Chondrocyte (in vitro differentiated cells): ENCODE measurements around the gene OR8B4. TPM values are rescaled to one million over a fixed set of nuclear protein-coding genes. Genes with fewer than 3 reads are reported as not detected.
"Not testable (repeated sequence)": the region's sequence is repeated elsewhere in the genome, so short reads cannot be mapped to it uniquely, and the experiment has no call there.

ENCODE experiments used
- DNase-seq: peaks from one replicate; pipeline ENCODE4 v3.0.0; 2021; ENCODE audit warnings: mixed read lengths, low spot score
- H3K27ac Mint-ChIP-seq: one replicate; pipeline ENCODE4 v1.8.0; 2021; ENCODE audit warnings: mild to moderate bottlenecking, moderate library complexity, mixed read lengths; ENCODE audit not compliant: unreplicated experiment
- H3K27me3 Mint-ChIP-seq: 2 replicates; pipeline ENCODE4 v1.8.0; 2021; ENCODE audit warnings: low read depth, mixed read lengths
- H3K36me3 Mint-ChIP-seq: 2 replicates; pipeline ENCODE4 v1.8.0; 2021; ENCODE audit warnings: low read depth, mixed read lengths
- H3K4me1 Mint-ChIP-seq: 2 replicates; pipeline ENCODE4 v1.8.0; 2021; ENCODE audit warnings: low read depth, mild to moderate bottlenecking, mixed read lengths
- H3K4me3 Mint-ChIP-seq: one replicate; pipeline ENCODE4 v1.8.0; 2021; ENCODE audit warnings: mild to moderate bottlenecking, moderate library complexity, mixed read lengths; ENCODE audit not compliant: unreplicated experiment
- H3K9me3 Mint-ChIP-seq: 2 replicates; pipeline ENCODE4 v1.8.0; 2021; ENCODE audit warnings: low read depth, mixed read lengths
- total RNA-seq: library from RNA; stranded (reverse); gene quantifications from 3 replicates; pipeline ENCODE4 v1.2.1, GENCODE V29; 2021
- TF ChIP-seq, protein P1 (sequence below): fragments of 200-600 bp; sonication (generic); IDR thresholded peaks from 2 replicates; pipeline ENCODE4 v1.5.0; 2021; ENCODE audit warnings: antibody characterized with exemption, mild to moderate bottlenecking, moderate library complexity

Gene OR8B4
- total RNA-seq, 1 donor from 2014 or later: not detected

DNA sequence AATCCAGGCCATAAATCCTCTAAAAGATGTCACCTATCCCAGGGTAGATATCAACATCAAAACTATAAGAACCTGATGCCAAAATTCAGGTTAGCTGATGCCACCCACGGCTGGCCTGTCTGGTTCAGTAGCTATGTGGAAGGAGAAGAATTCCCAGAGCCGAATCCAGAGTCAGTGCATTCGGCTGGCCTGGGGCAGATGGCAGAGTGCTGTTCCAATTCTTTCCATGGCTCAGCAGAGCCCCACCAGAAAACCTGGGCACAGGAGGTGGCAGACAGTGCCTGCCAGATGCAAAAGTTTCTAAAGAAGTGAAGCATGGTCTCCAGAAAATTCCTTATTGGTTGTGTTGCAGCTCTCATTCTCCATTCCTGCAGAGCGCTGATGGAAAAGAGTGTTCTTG is 40.7 kb upstream of the OR8B4 start:
- no peak for DNase-seq
- Mint-ChIP-seq H3K4me1 (no peaks in the 10 kb centered on the region), H3K27me3 (peaks cover 24% of the 10 kb centered on the region), H3K36me3 (no peaks in the 10 kb centered on the region), H3K27ac (no peak overlapping the region), H3K9me3 (no peaks in the 10 kb centered on the region), H3K4me3 (no peak overlapping the region)
- TF ChIP-seq, protein P1, sequence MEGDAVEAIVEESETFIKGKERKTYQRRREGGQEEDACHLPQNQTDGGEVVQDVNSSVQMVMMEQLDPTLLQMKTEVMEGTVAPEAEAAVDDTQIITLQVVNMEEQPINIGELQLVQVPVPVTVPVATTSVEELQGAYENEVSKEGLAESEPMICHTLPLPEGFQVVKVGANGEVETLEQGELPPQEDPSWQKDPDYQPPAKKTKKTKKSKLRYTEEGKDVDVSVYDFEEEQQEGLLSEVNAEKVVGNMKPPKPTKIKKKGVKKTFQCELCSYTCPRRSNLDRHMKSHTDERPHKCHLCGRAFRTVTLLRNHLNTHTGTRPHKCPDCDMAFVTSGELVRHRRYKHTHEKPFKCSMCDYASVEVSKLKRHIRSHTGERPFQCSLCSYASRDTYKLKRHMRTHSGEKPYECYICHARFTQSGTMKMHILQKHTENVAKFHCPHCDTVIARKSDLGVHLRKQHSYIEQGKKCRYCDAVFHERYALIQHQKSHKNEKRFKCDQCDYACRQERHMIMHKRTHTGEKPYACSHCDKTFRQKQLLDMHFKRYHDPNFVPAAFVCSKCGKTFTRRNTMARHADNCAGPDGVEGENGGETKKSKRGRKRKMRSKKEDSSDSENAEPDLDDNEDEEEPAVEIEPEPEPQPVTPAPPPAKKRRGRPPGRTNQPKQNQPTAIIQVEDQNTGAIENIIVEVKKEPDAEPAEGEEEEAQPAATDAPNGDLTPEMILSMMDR: no peak

DNA sequence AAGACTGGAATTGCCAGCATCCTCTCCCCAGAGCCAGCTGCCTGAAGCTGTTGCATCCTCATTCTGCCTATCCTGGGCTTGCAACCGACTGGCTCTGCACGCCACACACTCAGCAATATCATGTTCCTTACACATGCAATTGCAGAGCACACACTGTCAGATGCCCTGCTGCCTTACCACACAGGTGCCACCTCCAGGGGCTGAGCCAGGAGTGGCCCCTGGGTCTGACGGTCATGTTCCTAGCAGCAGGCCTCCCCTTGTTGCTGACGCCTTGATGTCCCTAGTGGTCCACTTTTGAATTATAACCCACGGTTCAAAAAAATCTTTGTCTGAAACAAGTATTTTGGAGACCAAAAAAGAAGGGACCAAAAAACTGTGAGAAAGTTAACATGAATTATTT is 39.3 kb upstream of the OR8B4 start:
- no peaks in the 10 kb centered on the region for H3K36me3 Mint-ChIP-seq
- no peak for DNase-seq
- H3K9me3 Mint-ChIP-seq: no peaks in the 10 kb centered on the region
- H3K4me3 Mint-ChIP-seq: no peak overlapping the region
- TF ChIP-seq, protein P1: no peak
- H3K4me1 Mint-ChIP-seq: no peaks in the 10 kb centered on the region
- H3K27ac Mint-ChIP-seq: no peak overlapping the region
- peaks cover 14% of the 10 kb centered on the region for H3K27me3 Mint-ChIP-seq

DNA sequence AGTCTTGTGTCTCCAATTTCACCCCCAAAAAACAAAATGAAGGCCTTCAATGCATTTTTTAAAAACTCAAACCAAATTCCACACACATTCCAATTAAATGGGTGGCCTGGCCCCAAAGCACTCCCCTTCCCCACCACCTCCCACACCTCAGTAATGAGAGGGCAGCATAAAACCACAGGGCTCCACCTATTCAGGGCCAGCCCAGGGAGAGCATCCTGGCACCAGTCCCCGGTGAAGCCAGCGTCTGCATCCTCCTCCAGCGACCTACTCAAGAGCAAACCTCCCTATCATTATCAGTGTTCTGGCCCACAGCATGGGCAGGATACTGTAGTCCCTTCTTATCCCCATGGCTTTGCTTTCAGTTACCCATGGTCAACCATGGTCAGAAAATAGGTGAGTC is 38.7 kb upstream of the OR8B4 start:
- H3K36me3 Mint-ChIP-seq: no peaks in the 10 kb centered on the region
- no peaks in the 10 kb centered on the region for H3K9me3 Mint-ChIP-seq
- TF ChIP-seq, protein P1: no peak
- no peak for DNase-seq
- H3K27me3 Mint-ChIP-seq: peaks cover 13% of the 10 kb centered on the region
- H3K4me1 Mint-ChIP-seq: no peaks in the 10 kb centered on the region
- H3K27ac Mint-ChIP-seq: no peak overlapping the region
- H3K4me3 Mint-ChIP-seq: no peak overlapping the region

DNA sequence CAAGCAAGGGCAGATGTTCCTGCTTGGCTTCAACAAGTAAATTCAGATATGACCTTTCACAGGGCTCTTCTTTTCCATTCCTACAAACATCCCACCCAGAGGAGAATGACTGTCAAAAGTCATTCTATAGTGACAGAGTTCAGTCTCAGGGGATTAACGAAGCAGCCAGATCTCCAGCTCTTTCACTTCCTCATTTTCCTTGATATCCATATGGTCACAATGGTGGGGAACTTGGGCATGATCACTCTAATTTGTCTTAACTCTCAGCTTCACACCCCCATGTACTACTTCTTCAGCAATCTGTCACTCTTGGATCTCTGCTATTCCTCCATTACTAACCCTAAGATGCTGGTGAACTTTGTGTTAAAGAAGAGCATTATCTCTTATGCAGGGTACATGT is 35.8 kb upstream of the OR8B4 start:
- H3K4me1 Mint-ChIP-seq: no peaks in the 10 kb centered on the region
- H3K9me3 Mint-ChIP-seq: no peaks in the 10 kb centered on the region
- TF ChIP-seq, protein P1: no peak
- H3K27ac Mint-ChIP-seq: no peak overlapping the region
- no peak for DNase-seq
- H3K36me3 Mint-ChIP-seq: no peaks in the 10 kb centered on the region
- peaks cover 10% of the 10 kb centered on the region for H3K27me3 Mint-ChIP-seq
- no peak overlapping the region for H3K4me3 Mint-ChIP-seq

DNA sequence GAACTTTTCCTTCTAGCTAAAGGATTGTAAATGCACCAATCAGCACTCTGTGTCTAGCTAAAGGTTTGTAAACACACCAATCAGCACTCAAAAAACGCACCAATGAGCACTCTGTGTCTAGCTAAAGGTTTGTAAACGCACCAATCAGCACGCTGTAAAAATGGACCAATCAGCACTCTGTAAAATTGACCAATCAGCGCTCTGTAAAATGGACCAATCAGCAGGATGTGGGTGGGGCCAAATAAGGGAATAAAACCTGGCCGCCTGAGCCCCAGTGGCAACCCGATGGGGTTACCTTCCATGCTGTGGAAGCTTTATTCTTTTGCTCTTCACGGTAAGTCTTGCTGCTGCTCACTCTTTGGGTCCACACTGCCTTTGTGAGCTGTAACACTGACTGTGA is 34.7 kb upstream of the OR8B4 start:
- not testable (repeated sequence) for H3K27ac Mint-ChIP-seq, H3K9me3 Mint-ChIP-seq, H3K4me3 Mint-ChIP-seq, DNase-seq, H3K27me3 Mint-ChIP-seq, H3K4me1 Mint-ChIP-seq, H3K36me3 Mint-ChIP-seq

DNA sequence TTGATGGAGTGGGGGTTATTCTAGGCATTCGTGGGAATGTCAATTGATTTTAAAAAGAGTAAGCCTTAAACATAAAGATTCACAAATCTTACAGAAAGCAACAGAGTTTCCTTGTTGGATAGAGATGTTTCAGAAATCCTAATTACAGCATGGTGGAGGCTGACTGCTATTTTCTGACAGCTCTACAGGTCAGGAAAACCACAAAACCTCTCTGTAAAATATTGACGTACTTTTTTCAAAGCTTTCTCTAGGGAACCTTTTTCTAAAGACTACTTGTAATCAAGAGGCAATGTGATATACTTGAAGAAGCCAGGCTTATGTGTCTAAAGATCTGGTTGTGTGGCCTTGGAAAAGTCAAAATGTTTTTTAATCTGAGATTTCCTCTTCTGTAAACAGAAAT is 29.9 kb upstream of the OR8B4 start:
- Mint-ChIP-seq H3K27me3 (peaks cover 16% of the 10 kb centered on the region), H3K9me3 (peaks cover 12% of the 10 kb centered on the region), H3K4me1 (no peaks in the 10 kb centered on the region), H3K36me3 (no peaks in the 10 kb centered on the region), H3K27ac (no peak overlapping the region), H3K4me3 (no peak overlapping the region)
- TF ChIP-seq, protein P1: no peak
- no peak for DNase-seq
